DMS 273 (cell line): ENCODE data around the gene PRIM2.
A peak's percentile ranks its signal among the peaks of the same experiment; 100 is the strongest.
"Not testable (repeated sequence)": the region's sequence is repeated elsewhere in the genome, so short reads cannot be mapped to it uniquely, and the experiment has no call there.

Source experiments
- DNase-seq: peaks from one replicate; lab custom pipeline; 2025; ENCODE audit not compliant: unreplicated experiment; lab: John Stamatoyannopoulos, UW

PRIM2 gene

GRCh38 chr6:57577023-57577422, 259.6 kb downstream of the PRIM2 start:
- not testable (repeated sequence) for DNase-seq

- DNase-seq, result not testable (repeated sequence)
Observed at GRCh38 chr6:57579489-57579888, 262.1 kb downstream of the PRIM2 start.

DNA sequence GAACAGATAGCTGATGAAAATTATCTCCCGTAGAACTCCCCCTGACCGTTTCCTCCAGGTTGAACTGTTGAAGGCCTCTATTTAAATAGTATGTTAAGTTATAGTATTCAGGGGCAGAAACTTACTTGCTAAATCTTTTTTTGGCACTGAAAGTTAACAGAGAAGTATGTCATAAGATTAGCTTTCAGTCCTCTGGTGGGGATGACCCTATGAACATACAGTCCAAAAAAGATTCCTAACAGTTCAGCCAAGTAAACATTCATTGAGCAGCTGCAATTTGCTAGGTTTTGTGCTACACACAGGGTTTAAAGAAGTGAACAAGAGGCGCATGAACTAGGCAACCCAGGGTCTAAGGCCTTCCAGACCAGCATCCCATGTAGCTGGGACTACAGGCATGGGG, 264.2 kb downstream of the PRIM2 start:
- DNase-seq, result not testable (repeated sequence)

- DNase-seq, result not testable (repeated sequence)
Observed at GRCh38 chr6:57601105-57601504, 283.7 kb downstream of the PRIM2 start.

GRCh38 chr6:57605303-57605702, 287.9 kb downstream of the PRIM2 start:
- DNase-seq, result not testable (repeated sequence)

GRCh38 chr6:57606331-57606730, 288.9 kb downstream of the PRIM2 start:
- DNase-seq, result not testable (repeated sequence)

GRCh38 chr6:57610612-57611011, 293.2 kb downstream of the PRIM2 start:
- DNase-seq, result not testable (repeated sequence)

GRCh38 chr6:57618959-57619358, 301.5 kb downstream of the PRIM2 start:
- DNase-seq, result not testable (repeated sequence)

- not testable (repeated sequence) for DNase-seq
Observed at GRCh38 chr6:57631773-57632172, 314.3 kb downstream of the PRIM2 start.

GRCh38 chr6:57658526-57658925, 341.1 kb downstream of the PRIM2 start:
- DNase-seq, result not testable (repeated sequence)

DNA sequence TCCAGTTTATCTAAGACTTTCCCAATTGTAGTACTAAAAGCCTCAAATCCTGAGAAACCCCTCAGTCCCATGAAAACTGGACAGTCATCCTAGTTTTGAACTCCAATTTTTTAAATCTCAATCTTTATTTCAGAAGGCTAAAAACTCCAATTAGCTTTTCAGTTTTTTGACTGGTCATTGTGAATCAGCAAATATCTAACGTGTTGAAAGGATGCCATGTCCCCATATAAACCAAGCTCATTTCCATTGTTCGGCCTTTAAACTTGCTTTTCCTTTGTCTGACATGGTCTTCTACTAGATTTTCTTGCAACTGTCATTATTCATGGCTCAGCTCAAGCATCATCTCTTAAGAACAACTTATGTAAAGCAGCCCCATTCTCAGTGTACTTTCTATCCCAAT, 342.4 kb downstream of the PRIM2 start:
- not testable (repeated sequence) for DNase-seq

DNA sequence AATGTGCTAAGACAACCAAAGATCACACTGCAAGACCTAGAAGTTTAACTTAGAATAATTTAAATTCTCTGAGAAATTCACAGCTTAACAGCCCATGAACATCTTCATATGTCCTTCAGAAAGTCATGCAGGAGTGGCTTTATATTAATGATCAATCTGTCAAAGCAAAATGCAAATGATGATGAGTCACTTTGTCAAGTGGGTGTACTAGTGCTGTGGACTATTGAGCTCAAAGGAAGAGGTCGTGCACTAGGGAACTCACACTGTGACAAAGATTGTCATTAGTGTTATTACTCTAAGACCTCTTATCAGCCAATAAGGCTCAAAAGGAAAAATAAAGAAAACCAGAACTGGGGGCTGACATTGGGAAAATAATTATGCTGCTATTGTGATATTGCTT, 343.5 kb downstream of the PRIM2 start:
- DNase-seq, result not testable (repeated sequence)

- not testable (repeated sequence) for DNase-seq
Observed at GRCh38 chr6:57668108-57668507, 350.7 kb downstream of the PRIM2 start.

GRCh38 chr6:57671237-57671636, 353.8 kb downstream of the PRIM2 start:
- DNase-seq, result not testable (repeated sequence)

DNA sequence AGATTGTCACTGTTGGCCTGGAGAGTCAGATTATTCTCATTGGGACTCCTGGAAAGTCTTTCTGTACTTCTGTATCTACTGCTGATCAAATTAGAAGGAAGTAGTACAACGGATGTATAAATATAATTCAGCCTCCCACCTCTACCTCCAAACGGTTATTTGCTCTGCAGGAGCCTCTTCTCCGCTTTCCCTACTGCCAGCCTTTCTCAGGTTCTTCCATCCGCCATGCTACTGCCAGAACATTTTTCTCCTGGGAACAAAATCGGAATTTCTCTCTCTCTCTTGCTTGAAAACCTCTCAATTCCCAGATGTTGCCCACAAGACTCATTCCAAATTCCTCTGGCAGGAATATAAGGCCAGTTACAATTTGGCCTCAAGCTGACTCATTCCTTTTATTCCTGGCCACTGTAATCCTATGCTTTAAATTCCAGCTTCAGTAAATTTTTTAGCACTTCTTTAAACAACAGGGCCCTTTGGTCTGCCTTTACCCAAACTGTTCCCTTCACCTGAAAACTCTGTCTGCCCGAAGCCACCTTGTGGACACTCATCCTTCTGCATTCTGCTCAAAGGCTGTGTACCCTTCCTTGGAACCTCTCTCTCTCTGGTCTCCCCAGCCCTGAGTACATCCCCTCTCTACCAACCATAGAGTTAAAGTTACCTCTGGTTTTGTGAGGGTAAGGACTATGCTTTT, 354.7 kb downstream of the PRIM2 start:
- DNase-seq, result peak; percentile 15

DNA sequence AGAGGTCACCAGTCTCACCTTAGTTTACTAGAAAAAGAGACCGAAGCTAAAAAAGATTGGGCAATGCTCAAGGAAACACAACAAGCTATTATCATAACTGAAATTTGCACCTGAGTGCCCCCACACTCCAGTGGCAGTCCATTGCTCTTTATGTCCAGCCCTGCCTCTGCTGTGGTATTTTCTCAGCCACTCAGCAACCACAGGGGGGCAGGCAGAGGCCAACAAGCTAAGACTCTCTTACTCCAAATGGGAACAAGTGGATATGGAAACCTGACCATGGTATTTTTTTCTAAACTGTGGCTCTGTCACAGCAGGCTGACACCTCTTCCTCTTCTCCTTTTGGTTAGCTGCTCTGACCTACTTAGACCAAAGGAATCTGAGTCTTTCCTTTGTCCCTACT, 355.9 kb downstream of the PRIM2 start:
- DNase-seq, result peak; percentile 23

- not testable (repeated sequence) for DNase-seq
Observed at GRCh38 chr6:57675386-57675785, 358.0 kb downstream of the PRIM2 start.

DNA sequence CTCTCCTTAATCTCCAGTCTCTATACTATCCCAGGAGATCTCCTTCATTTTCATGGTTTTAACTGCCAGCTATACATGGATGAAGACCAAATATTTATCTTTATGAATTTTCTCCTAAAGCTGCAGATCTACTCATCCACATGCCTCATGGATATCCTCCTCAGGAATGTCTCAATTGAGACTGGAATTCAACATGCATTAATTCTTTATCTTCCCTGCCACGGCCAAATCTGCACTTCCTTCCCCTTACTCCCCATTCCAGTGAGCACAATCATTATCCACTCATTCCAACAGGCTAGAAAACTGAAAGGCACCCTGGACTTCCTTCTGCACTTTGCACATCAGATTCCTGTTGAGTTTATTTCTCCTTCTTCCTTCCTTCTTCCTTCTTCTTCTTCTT, 379.0 kb downstream of the PRIM2 start:
- DNase-seq, result not testable (repeated sequence)
